Neural progenitor cell (in vitro differentiated cells): ENCODE results near the gene CAMK1D. TPM values are rescaled to one million over a fixed set of nuclear protein-coding genes. Genes with fewer than 3 reads are reported as not detected.
A peak's percentile ranks its signal among the peaks of the same experiment; 100 is the strongest.

Source experiments
- DNase-seq: peaks from one replicate; pipeline ENCODE4 v3.0.0-alpha.2; 2016; ENCODE audit warnings: low spot score
- H2AFZ ChIP-seq: fragments of 200-600 bp; sonication (generic); replicated peaks from 2 replicates; pipeline ENCODE4 v1.6.1; 2016; ENCODE audit warnings: antibody characterized with exemption
- H3F3A ChIP-seq: fragments of 200-600 bp; sonication (generic); 2 replicates; pipeline ENCODE4 v1.6.1; 2016; ENCODE audit warnings: antibody characterized with exemption, low read depth
- H3K27ac ChIP-seq: fragments of 200-600 bp; sonication (generic); 2 replicates; pipeline ENCODE4 v1.5.1; 2016; ENCODE audit warnings: mild to moderate bottlenecking
- H3K27me3 ChIP-seq: fragments of 200-600 bp; sonication (generic); 2 replicates; pipeline ENCODE4 v1.6.1; 2016; ENCODE audit warnings: mild to moderate bottlenecking, moderate library complexity
- H3K36me3 ChIP-seq: fragments of 200-600 bp; sonication (generic); 2 replicates; pipeline ENCODE4 v1.5.1; 2016
- H3K4me1 ChIP-seq: fragments of 200-600 bp; sonication (generic); 2 replicates; pipeline ENCODE4 v1.6.1; 2016; ENCODE audit warnings: mixed run types
- H3K4me2 ChIP-seq: fragments of 200-600 bp; sonication (generic); 2 replicates; pipeline ENCODE4 v1.6.1; 2016
- H3K4me3 ChIP-seq: fragments of 200-600 bp; sonication (generic); 2 replicates; pipeline ENCODE4 v1.5.1; 2016
- H3K79me2 ChIP-seq: fragments of 200-600 bp; sonication (generic); 2 replicates; pipeline ENCODE4 v1.6.1; 2016; ENCODE audit warnings: low read depth
- H3K9ac ChIP-seq: fragments of 200-600 bp; sonication (generic); 2 replicates; pipeline ENCODE4 v1.6.1; 2016
- H3K9me3 ChIP-seq: fragments of 200-600 bp; sonication (generic); 2 replicates; pipeline ENCODE4 v1.5.1; 2016; ENCODE audit warnings: low read depth
- H4K20me1 ChIP-seq: fragments of 200-600 bp; sonication (generic); 2 replicates; pipeline ENCODE4 v1.6.1; 2016; ENCODE audit warnings: low read depth
- H3K27ac Mint-ChIP-seq: 3 replicates; pipeline ENCODE4 v1.8.0; 2021; ENCODE audit warnings: mixed read lengths
- H3K27me3 Mint-ChIP-seq: 2 replicates; pipeline ENCODE4 v1.8.0; 2022; ENCODE audit warnings: low read depth, mild to moderate bottlenecking, inconsistent platforms, moderate library complexity, mixed read lengths; ENCODE audit not compliant: insufficient read depth
- H3K36me3 Mint-ChIP-seq: 3 replicates; pipeline ENCODE4 v1.8.0; 2021; ENCODE audit warnings: mixed read lengths
- H3K4me1 Mint-ChIP-seq: 3 replicates; pipeline ENCODE4 v1.8.0; 2021; ENCODE audit warnings: mixed read lengths
- H3K4me3 Mint-ChIP-seq: 3 replicates; pipeline ENCODE4 v1.8.0; 2021; ENCODE audit warnings: mild to moderate bottlenecking, moderate library complexity, mixed read lengths
- H3K9me3 Mint-ChIP-seq: 3 replicates; pipeline ENCODE4 v1.8.0; 2020; ENCODE audit warnings: mixed read lengths
- EZH2 ChIP-seq: fragments of 200-600 bp; sonication (generic); IDR thresholded peaks from 2 replicates; pipeline ENCODE4 v1.6.1; 2017; ENCODE audit warnings: antibody characterized with exemption, mild to moderate bottlenecking, moderate library complexity
- EZH2phosphoT487 ChIP-seq: fragments of 200-600 bp; sonication (generic); IDR thresholded peaks from 2 replicates; pipeline ENCODE4 v1.6.1; 2017; ENCODE audit warnings: antibody characterized with exemption
- total RNA-seq: library from RNA; depleted of rRNA; stranded (reverse); fragments of >200 nt; gene quantifications from 2 replicates; pipeline ENCODE4 v1.2.3, GENCODE V29; 2015; ENCODE audit warnings: low replicate concordance
- TF ChIP-seq, protein P1 (sequence below): fragments of 200-600 bp; sonication (generic); IDR thresholded peaks from 2 replicates; pipeline ENCODE4 v1.5.1; 2017; ENCODE audit warnings: antibody characterized with exemption, mild to moderate bottlenecking

The CAMK1D gene
- total RNA-seq, 1 donor from 2014 or later, result 7.6 TPM

- Mint-ChIP-seq H3K4me1 (peaks cover 7% of the 10 kb centered on the region), H3K27me3 (no peaks in the 10 kb centered on the region), H3K27ac (peak overlapping the region; percentile 79), H3K36me3 (peaks cover 4% of the 10 kb centered on the region), H3K9me3 (no peaks in the 10 kb centered on the region), H3K4me3 (no peak overlapping the region)
- H3K27me3 ChIP-seq, result no peaks in the 10 kb centered on the region
- no peaks in the 10 kb centered on the region for H3K4me1 ChIP-seq
- no peak overlapping the region for H3K4me2 ChIP-seq
- H3K9me3 ChIP-seq, result no peaks in the 10 kb centered on the region
- no peak overlapping the region for H3K27ac ChIP-seq
- no peak overlapping the region for H2AFZ ChIP-seq
- no peaks in the 10 kb centered on the region for H3K36me3 ChIP-seq
- H3K9ac ChIP-seq, result no peak overlapping the region
- TF ChIP-seq, protein P1, sequence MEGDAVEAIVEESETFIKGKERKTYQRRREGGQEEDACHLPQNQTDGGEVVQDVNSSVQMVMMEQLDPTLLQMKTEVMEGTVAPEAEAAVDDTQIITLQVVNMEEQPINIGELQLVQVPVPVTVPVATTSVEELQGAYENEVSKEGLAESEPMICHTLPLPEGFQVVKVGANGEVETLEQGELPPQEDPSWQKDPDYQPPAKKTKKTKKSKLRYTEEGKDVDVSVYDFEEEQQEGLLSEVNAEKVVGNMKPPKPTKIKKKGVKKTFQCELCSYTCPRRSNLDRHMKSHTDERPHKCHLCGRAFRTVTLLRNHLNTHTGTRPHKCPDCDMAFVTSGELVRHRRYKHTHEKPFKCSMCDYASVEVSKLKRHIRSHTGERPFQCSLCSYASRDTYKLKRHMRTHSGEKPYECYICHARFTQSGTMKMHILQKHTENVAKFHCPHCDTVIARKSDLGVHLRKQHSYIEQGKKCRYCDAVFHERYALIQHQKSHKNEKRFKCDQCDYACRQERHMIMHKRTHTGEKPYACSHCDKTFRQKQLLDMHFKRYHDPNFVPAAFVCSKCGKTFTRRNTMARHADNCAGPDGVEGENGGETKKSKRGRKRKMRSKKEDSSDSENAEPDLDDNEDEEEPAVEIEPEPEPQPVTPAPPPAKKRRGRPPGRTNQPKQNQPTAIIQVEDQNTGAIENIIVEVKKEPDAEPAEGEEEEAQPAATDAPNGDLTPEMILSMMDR, result no peak
- TF ChIP-seq EZH2phosphoT487, result no peak
- TF ChIP-seq EZH2, result no peak
- no peak for DNase-seq
- H3K79me2 ChIP-seq, result no peaks in the 10 kb centered on the region
- no peaks in the 10 kb centered on the region for H3F3A ChIP-seq
- no peak overlapping the region for H3K4me3 ChIP-seq
- H4K20me1 ChIP-seq, result no peaks in the 10 kb centered on the region
Observed at GRCh38 chr10:12757351-12757750, 408.0 kb downstream of the CAMK1D start.

DNA sequence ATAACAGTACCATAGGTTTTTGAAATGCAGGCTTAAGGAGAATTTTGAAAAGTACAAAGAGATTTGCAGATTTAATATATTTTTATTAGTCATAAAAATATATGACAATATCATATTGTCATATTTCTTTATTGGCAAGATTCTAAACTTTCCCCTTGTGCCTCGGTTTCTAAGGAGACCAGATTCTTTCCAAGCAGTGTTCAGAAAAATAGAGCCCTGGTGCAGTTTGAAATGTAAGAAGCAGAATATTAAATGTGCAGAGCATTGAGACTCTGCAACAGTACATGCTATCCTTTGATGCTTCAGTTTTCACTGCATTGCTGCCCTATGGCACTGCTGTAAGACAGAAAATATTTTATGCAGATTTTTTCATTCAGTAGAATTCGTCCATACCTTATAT is 408.9 kb downstream of the CAMK1D start:
- Histone ChIP-seq H3K4me2 (no peak overlapping the region), H3K27me3 (no peaks in the 10 kb centered on the region), H2AFZ (no peak overlapping the region), H3K9me3 (no peaks in the 10 kb centered on the region), H3K27ac (no peak overlapping the region), H3K9ac (no peak overlapping the region), H3K4me3 (no peak overlapping the region), H3K36me3 (no peaks in the 10 kb centered on the region), H3K4me1 (no peaks in the 10 kb centered on the region), H3F3A (no peaks in the 10 kb centered on the region), H4K20me1 (no peaks in the 10 kb centered on the region), H3K79me2 (no peaks in the 10 kb centered on the region)
- no peak for TF ChIP-seq EZH2
- no peak for TF ChIP-seq EZH2phosphoT487
- TF ChIP-seq, protein P1, result no peak
- no peaks in the 10 kb centered on the region for H3K9me3 Mint-ChIP-seq
- H3K27me3 Mint-ChIP-seq, result no peaks in the 10 kb centered on the region
- H3K36me3 Mint-ChIP-seq, result peaks cover 5% of the 10 kb centered on the region
- no peak overlapping the region for H3K4me3 Mint-ChIP-seq
- peaks cover 7% of the 10 kb centered on the region for H3K4me1 Mint-ChIP-seq
- H3K27ac Mint-ChIP-seq, result no peak overlapping the region
- no peak for DNase-seq

DNA sequence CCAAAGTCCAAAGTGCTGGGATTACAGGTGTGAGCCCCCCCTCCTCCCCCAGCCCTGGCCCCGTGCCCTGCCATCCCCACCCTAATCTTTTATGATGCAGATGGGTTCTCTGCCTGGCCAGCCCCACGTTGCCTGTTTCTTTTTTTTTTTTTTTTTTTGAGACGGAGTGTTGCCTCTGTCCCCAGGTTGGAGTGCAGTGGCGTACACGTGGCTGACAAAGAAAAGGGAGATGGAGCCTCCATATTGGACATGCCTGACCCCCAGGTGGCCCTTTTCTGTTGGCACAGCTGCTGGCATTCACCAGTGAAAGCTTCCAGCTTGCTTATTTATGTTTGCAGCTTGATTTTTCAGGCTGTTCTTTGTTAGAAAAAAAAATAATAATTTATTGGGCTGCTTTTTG is 416.9 kb downstream of the CAMK1D start:
- no peaks in the 10 kb centered on the region for H3K36me3 ChIP-seq
- Mint-ChIP-seq H3K4me3 (no peak overlapping the region), H3K27me3 (peaks cover 4% of the 10 kb centered on the region), H3K9me3 (no peaks in the 10 kb centered on the region), H3K27ac (no peak overlapping the region), H3K36me3 (peaks cover 16% of the 10 kb centered on the region), H3K4me1 (peaks cover 38% of the 10 kb centered on the region)
- H3K9me3 ChIP-seq, result no peaks in the 10 kb centered on the region
- H3K9ac ChIP-seq, result no peak overlapping the region
- TF ChIP-seq, protein P1, result no peak
- TF ChIP-seq EZH2 (no peak), EZH2phosphoT487 (no peak)
- no peak overlapping the region for H3K27ac ChIP-seq
- H3K27me3 ChIP-seq, result no peaks in the 10 kb centered on the region
- no peak overlapping the region for H3K4me2 ChIP-seq
- no peak overlapping the region for H3K4me3 ChIP-seq
- peaks cover 21% of the 10 kb centered on the region for H3K4me1 ChIP-seq
- no peaks in the 10 kb centered on the region for H3K79me2 ChIP-seq
- no peak overlapping the region for H2AFZ ChIP-seq
- no peaks in the 10 kb centered on the region for H3F3A ChIP-seq
- DNase-seq, result no peak
- H4K20me1 ChIP-seq, result peaks cover 8% of the 10 kb centered on the region
